GM19438 (cell line): ENCODE measurements around the gene TTI1.

Experiments
- ATAC-seq: cut with Tn5 transposase; IDR thresholded peaks from one replicate; pipeline ENCODE4 v1.9.1; 2021; ENCODE audit warnings: low read depth; ENCODE audit not compliant: unreplicated experiment

Gene TTI1

GRCh38 chr20:37990571-37991151, 42.6 kb downstream of the TTI1 start:
- peak; percentile 86 for ATAC-seq

DNA sequence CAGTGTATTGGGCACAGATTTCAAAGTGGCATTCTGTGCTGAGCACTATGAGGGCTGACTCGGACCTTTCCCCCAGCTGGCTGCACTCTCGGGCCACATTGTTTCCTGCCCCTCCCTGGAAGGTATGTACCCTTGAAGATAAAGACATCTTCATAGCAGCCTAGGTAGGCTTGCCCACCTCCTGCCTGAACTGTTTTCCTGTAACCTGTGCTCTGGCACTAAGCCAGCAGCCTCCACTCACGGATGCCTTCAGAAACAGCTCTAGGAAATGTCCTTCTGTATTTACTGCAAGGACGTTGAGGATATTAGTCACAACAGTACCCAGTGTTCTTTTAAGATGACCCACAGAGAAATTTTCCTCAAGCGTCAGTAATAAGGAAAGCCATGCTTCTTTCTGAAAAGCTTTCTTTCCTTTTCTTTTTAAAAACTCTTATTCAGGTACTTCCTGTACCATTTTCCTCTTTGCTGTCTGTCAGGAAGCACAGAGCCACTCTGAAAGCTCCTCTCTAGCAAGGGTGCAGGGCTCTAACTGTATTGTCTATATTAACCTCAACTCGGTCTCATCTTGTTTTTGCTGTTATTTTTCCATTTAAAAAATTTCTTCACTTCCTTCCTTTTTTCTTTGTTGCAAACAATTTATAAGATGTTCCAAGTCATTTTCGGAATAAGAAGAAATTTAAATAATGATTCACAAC, 43.5 kb downstream of the TTI1 start:
- ATAC-seq: no peak

GRCh38 chr20:37988306-37988954, 44.8 kb downstream of the TTI1 start:
- ATAC-seq: no peak

- no peak for ATAC-seq
Measured at GRCh38 chr20:37987602-37988290, 45.5 kb downstream of the TTI1 start.

- no peak for ATAC-seq
Measured at GRCh38 chr20:37986873-37987601, 46.2 kb downstream of the TTI1 start.

- ATAC-seq: no peak
Measured at GRCh38 chr20:37986044-37986858, 47.0 kb downstream of the TTI1 start.

GRCh38 chr20:37984018-37984785, 49.1 kb downstream of the TTI1 start:
- no peak for ATAC-seq

GRCh38 chr20:37983286-37983685, 50.0 kb downstream of the TTI1 start:
- ATAC-seq: no peak

- ATAC-seq: no peak
Measured at GRCh38 chr20:37981568-37981967, 51.7 kb downstream of the TTI1 start.

DNA sequence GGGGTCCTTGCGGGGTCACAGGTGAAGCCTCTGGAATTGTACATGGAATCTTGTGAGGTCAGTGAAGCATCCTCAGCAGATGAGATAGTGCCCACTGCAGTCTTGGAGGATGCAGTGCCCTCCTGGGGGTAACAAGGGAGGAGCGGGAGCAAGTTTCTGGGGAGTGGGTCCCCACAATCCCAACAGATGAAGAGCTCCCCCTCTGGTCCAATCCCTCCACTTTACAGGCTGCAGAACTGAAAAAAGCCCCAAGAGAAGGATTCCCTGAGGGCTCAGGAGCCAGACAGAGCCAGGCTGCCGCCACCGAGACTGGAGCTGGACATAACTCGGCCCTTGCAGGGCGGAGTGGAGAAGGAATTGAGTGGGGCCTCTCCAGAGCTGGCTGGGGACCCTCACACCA, 52.4 kb downstream of the TTI1 start:
- ATAC-seq: no peak

- ATAC-seq: no peak
Measured at GRCh38 chr20:37980383-37980782, 52.9 kb downstream of the TTI1 start.

- no peak for ATAC-seq
Measured at GRCh38 chr20:37979021-37979985, 54.0 kb downstream of the TTI1 start.

DNA sequence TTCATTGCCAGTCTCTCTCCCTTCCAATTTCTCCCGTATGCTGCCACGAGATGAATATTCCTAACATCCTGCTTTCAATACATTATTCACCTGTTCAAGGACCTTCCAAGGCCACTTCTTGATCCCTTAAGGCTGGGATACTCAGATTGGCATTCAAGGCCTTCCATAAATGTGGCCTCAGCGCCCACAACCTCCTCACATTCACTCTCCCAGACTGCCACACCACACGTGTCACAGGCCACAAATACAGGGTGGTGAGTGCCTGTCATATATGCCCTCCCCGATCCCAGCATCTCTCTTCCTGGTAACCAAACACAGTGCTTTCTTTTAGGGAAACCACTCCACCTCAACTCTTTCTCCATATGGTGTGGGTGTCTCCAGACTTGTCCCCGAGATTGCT, 55.5 kb downstream of the TTI1 start:
- ATAC-seq: no peak

DNA sequence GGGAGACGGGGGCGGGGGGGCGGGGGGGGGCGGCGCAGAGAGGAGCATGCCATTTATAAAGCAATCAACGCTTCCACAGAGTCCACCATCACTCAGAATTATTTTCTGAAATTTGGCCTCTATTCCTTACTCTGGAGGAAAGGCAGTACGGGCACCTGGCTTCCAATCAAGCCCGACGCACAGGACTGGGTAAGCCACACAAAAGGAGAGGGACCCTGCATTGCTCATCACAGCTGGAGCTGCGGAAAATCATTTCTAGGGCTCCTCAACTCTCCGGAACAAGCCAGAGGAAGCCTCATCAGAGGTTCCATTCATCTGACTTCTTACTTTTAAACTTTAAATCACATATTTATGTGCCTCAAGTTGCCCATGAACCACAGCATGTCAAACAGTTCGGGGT, 55.9 kb downstream of the TTI1 start:
- ATAC-seq: no peak

DNA sequence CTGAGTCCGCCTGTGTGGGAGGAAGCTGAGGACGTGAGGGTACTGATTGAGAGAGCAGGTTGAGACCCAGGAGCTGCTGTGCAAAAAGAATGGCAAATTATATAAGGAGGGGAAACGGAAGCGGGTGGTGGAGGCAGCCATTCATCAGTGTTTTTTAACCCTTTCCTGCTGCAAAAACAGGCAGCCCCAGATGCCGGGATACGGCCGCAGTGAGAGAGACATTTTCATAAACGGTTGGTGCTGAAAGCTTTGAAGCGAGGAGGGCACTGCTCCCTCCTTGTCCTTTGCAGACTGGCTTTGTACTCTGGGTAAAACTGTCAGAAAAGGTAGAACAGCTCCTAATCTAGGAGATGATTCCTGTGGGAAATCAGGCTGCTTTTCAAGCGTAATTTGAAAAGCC, 56.4 kb downstream of the TTI1 start:
- no peak for ATAC-seq

DNA sequence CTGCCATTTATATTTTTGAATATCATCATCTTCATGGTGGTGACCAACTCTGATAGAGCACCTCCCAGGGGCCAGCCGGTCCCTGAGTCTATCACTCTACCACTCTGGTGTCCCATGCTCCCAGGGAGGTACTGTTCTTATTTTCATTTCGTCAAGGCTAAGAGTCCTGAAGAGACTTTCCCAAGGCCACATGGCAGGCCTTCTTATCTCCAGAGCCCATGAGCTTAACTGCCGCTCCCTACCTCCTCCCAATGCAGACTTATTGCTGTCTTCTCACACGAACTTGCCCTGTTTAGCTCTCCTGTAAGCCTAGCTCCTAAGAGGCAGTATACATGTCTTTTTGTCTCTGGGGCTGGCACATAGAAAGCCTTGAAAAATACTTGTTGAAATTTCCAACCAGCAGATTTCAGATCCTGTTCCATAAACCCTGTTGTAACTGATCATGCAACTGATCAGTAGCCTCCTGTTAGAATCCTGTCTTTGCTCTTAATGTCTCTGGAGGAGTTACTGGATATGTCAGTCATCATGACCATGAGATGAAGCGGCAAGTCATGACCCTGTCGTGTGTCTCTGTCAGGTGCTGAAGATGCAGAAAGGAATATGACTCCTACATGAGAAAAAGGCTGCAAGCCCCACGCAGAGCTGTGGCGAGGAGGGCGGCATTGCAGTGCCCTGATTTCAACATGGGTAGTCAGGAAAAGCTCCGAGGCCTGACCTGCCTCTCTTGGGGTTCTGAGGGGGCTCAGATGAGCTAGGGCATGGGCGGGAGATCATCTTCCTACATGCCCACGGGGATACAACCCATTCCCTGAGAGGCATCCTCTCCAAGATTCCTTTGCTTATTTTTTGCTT, 60.0 kb downstream of the TTI1 start:
- no peak for ATAC-seq
